ENCODE data around the gene GFM1. TPM values are rescaled to one million over a fixed set of nuclear protein-coding genes. Genes with fewer than 3 reads are reported as not detected.

Gene GFM1
- total RNA-seq, 4 donors from 2014 or later, result 26.2 to 71.2 (median 47.9) TPM

- H3K4me1 ChIP-seq, result peaks cover 0 to 5% (median 2%) of the 10 kb centered on the region in 4 donors
- intact Hi-C loops (cut with DNase I; ENCODE audit: low total_unique reads) (no loop called here), in situ Hi-C loops (cut with MboI; ENCODE audit: low pct_ligation_motif_present in 1 of 4, low pct_unique_long_range_greater_than_20kb in 1 of 4, low sequenced_read_pairs in 3 of 4) (no loop called here)
- peaks cover 0 to 5% (median 0%) of the 10 kb centered on the region in 4 donors for H3K36me3 ChIP-seq
- DNase-seq, result no peak
- H3K27ac ChIP-seq, result no peak overlapping the region
- no peaks in the 10 kb centered on the region for H3K9me3 ChIP-seq
- no peak overlapping the region for H3K4me3 ChIP-seq
- TF ChIP-seq EP300 (IDR thresholded peaks at IDR 0.05; ENCODE audit: low read depth), result no peak
- no peak for TF ChIP-seq CTCF (IDR thresholded peaks at IDR 0.05)
- no peak for TF ChIP-seq POLR2A (IDR thresholded peaks at IDR 0.05)
- no peak for TF ChIP-seq POLR2AphosphoS5 (IDR thresholded peaks at IDR 0.05)
- no peaks in the 10 kb centered on the region for H3K27me3 ChIP-seq
Measured at GRCh38 chr3:158700559-158700958, 56.2 kb downstream of the GFM1 start.

GRCh38 chr3:158701420-158702065, 57.2 kb downstream of the GFM1 start:
- no peak for TF ChIP-seq CTCF (IDR thresholded peaks at IDR 0.05)
- TF ChIP-seq POLR2A (IDR thresholded peaks at IDR 0.05), result no peak
- no peak for TF ChIP-seq EP300 (IDR thresholded peaks at IDR 0.05; ENCODE audit: low read depth)
- no peak for TF ChIP-seq POLR2AphosphoS5 (IDR thresholded peaks at IDR 0.05)
- 77 to 87% methylated on average over 4 of the region's 4 CpGs for WGBS, 2 donors (ENCODE audit: low coverage in 1 of 2)
- H3K27ac ChIP-seq, result no peak overlapping the region
- in situ Hi-C loops (cut with MboI; ENCODE audit: low pct_ligation_motif_present in 1 of 4, low pct_unique_long_range_greater_than_20kb in 1 of 4, low sequenced_read_pairs in 3 of 4), result no loop called here
- peaks cover 0 to 5% (median 1%) of the 10 kb centered on the region in 4 donors for H3K4me1 ChIP-seq
- no peaks in the 10 kb centered on the region for H3K9me3 ChIP-seq
- H3K4me3 ChIP-seq, result no peak overlapping the region
- no peak for DNase-seq
- peaks cover 0 to 5% (median 0%) of the 10 kb centered on the region in 4 donors for H3K36me3 ChIP-seq
- intact Hi-C loops (cut with DNase I; ENCODE audit: low total_unique reads), result no loop called here
- no peaks in the 10 kb centered on the region for H3K27me3 ChIP-seq

GRCh38 chr3:158702815-158703481, 58.6 kb downstream of the GFM1 start:
- intact Hi-C loops (cut with DNase I; ENCODE audit: low total_unique reads) (no loop called here), in situ Hi-C loops (cut with MboI; ENCODE audit: low pct_ligation_motif_present in 1 of 4, low pct_unique_long_range_greater_than_20kb in 1 of 4, low sequenced_read_pairs in 3 of 4) (no loop called here)
- no peak for TF ChIP-seq EP300 (IDR thresholded peaks at IDR 0.05; ENCODE audit: low read depth)
- TF ChIP-seq POLR2A (IDR thresholded peaks at IDR 0.05), result no peak
- no peak for TF ChIP-seq POLR2AphosphoS5 (IDR thresholded peaks at IDR 0.05)
- TF ChIP-seq CTCF (IDR thresholded peaks at IDR 0.05), result no peak
- Histone ChIP-seq H3K27ac (no peak overlapping the region), H3K4me3 (no peak overlapping the region), H3K27me3 (no peaks in the 10 kb centered on the region), H3K9me3 (no peaks in the 10 kb centered on the region), H3K4me1 (peaks cover 0 to 5% (median 0%) of the 10 kb centered on the region in 4 donors), H3K36me3 (peaks cover 0 to 5% (median 0%) of the 10 kb centered on the region in 4 donors)
- no peak for DNase-seq
- 71 to 82% methylated on average over 4 of the region's 4 CpGs for WGBS, 2 donors (ENCODE audit: low coverage in 1 of 2)

GRCh38 chr3:158703566-158703965, 59.2 kb downstream of the GFM1 start:
- Histone ChIP-seq H3K36me3 (peaks cover 0 to 5% (median 0%) of the 10 kb centered on the region in 4 donors), H3K27ac (no peak overlapping the region), H3K9me3 (no peaks in the 10 kb centered on the region), H3K4me3 (no peak overlapping the region), H3K4me1 (peaks cover 0 to 5% (median 0%) of the 10 kb centered on the region in 4 donors), H3K27me3 (no peaks in the 10 kb centered on the region)
- in situ Hi-C loops (cut with MboI; ENCODE audit: low pct_ligation_motif_present in 1 of 4, low pct_unique_long_range_greater_than_20kb in 1 of 4, low sequenced_read_pairs in 3 of 4), result no loop called here
- no peak for DNase-seq
- intact Hi-C loops (cut with DNase I; ENCODE audit: low total_unique reads), result no loop called here
- 97 to 100% methylated on average over 1 of the region's 1 CpG for WGBS, 2 donors (ENCODE audit: low coverage in 1 of 2)
- no peak for TF ChIP-seq POLR2A (IDR thresholded peaks at IDR 0.05)
- no peak for TF ChIP-seq POLR2AphosphoS5 (IDR thresholded peaks at IDR 0.05)
- TF ChIP-seq EP300 (IDR thresholded peaks at IDR 0.05; ENCODE audit: low read depth), result no peak
- no peak for TF ChIP-seq CTCF (IDR thresholded peaks at IDR 0.05)

All from transverse colon (tissue), 4 donors.